Measurements from ENCODE around the gene PTCH2. TPM values are rescaled to one million over a fixed set of nuclear protein-coding genes. Genes with fewer than 3 reads are reported as not detected.

The PTCH2 gene
- total RNA-seq, 1 experiment from 2014 or later, result 0.83 TPM

- ChIA-PET POLR2A (ENCODE audit: unreplicated experiment) (no interaction called here), CTCF (no interaction called here)
- Histone ChIP-seq H3K4me1 (replicated peaks; ENCODE audit: insufficient read depth) (no peaks in the 10 kb centered on the region), H3K9me3 (ENCODE audit: insufficient read depth, low read depth) (no peaks in the 10 kb centered on the region), H3K36me3 (ENCODE audit: low read depth) (no peaks in the 10 kb centered on the region), H3K4me3 (no peak overlapping the region), H3K27me3 (ENCODE audit: insufficient read depth, low read depth) (no peaks in the 10 kb centered on the region), H3K4me2 (no peak overlapping the region), H3K9me2 (ENCODE audit: insufficient read depth) (no peaks in the 10 kb centered on the region), H3K27ac (no peak overlapping the region), H3K79me2 (ENCODE audit: low read depth) (no peaks in the 10 kb centered on the region), H3F3A (ENCODE audit: insufficient read depth, low read depth) (peaks cover 4% of the 10 kb centered on the region), H4K20me1 (ENCODE audit: insufficient read depth) (no peaks in the 10 kb centered on the region), H2AFZ (no peak overlapping the region)
- BruUV-seq (replicated peaks), result no TSS peak
- DNase-seq, result no peak
- TF ChIP-seq EZH2 (IDR thresholded peaks at IDR 0.05; ENCODE audit: low read depth), result no peak
- no peak for TF ChIP-seq CTCF (conservative IDR thresholded peaks at IDR 0.05)
- intact Hi-C loops (cut with micrococcal nuclease; ENCODE audit: unreplicated experiment), result no loop called here
Observed at GRCh38 chr1:44831516-44831915, 11.5 kb downstream of the PTCH2 start.

GRCh38 chr1:44830900-44831304 lies 12.2 kb downstream of the PTCH2 start:
- Histone ChIP-seq H2AFZ (no peak overlapping the region), H3K4me3 (no peak overlapping the region), H3F3A (ENCODE audit: insufficient read depth, low read depth) (peaks cover under 1% of the 10 kb centered on the region), H4K20me1 (ENCODE audit: insufficient read depth) (no peaks in the 10 kb centered on the region), H3K9me2 (ENCODE audit: insufficient read depth) (no peaks in the 10 kb centered on the region), H3K4me2 (no peak overlapping the region), H3K9me3 (ENCODE audit: insufficient read depth, low read depth) (no peaks in the 10 kb centered on the region), H3K27ac (no peak overlapping the region), H3K4me1 (replicated peaks; ENCODE audit: insufficient read depth) (no peaks in the 10 kb centered on the region), H3K79me2 (ENCODE audit: low read depth) (no peaks in the 10 kb centered on the region), H3K36me3 (ENCODE audit: low read depth) (no peaks in the 10 kb centered on the region), H3K27me3 (ENCODE audit: insufficient read depth, low read depth) (no peaks in the 10 kb centered on the region)
- no TSS peak for BruUV-seq (replicated peaks)
- TF ChIP-seq CTCF (conservative IDR thresholded peaks at IDR 0.05) (no peak), EZH2 (IDR thresholded peaks at IDR 0.05; ENCODE audit: low read depth) (no peak)
- CTCF ChIA-PET, result no interaction called here
- intact Hi-C loops (cut with micrococcal nuclease; ENCODE audit: unreplicated experiment), result no loop called here
- POLR2A ChIA-PET (ENCODE audit: unreplicated experiment), result no interaction called here
- no peak for DNase-seq

GRCh38 chr1:44829506-44830384 lies 13.3 kb downstream of the PTCH2 start:
- Histone ChIP-seq H3K27me3 (ENCODE audit: insufficient read depth, low read depth) (no peaks in the 10 kb centered on the region), H3K9me3 (ENCODE audit: insufficient read depth, low read depth) (no peaks in the 10 kb centered on the region), H3F3A (ENCODE audit: insufficient read depth, low read depth) (no peaks in the 10 kb centered on the region), H3K9me2 (ENCODE audit: insufficient read depth) (no peaks in the 10 kb centered on the region), H3K79me2 (ENCODE audit: low read depth) (no peaks in the 10 kb centered on the region), H3K36me3 (ENCODE audit: low read depth) (no peaks in the 10 kb centered on the region), H3K4me1 (replicated peaks; ENCODE audit: insufficient read depth) (no peaks in the 10 kb centered on the region), H4K20me1 (ENCODE audit: insufficient read depth) (no peaks in the 10 kb centered on the region), H2AFZ (no peak overlapping the region), H3K4me3 (no peak overlapping the region), H3K4me2 (no peak overlapping the region), H3K27ac (no peak overlapping the region)
- no TSS peak for BruUV-seq (replicated peaks)
- TF ChIP-seq EZH2 (IDR thresholded peaks at IDR 0.05; ENCODE audit: low read depth), result no peak
- no peak for DNase-seq
- ChIA-PET POLR2A (ENCODE audit: unreplicated experiment) (no interaction called here), CTCF (interaction anchor here (0.6 kb wide), 1 partner anchor 185 kb away, joined by 4 read pairs; no protein-coding TSS in a partner anchor)
- intact Hi-C loops (cut with micrococcal nuclease; ENCODE audit: unreplicated experiment), result no loop called here
